Trophoblast cell (in vitro differentiated cells and primary cell): ENCODE measurements around the gene SMARCB1.

ENCODE experiments used
- DNase-seq, 2 donors: peaks; one replicate each; pipeline ENCODE4 v3.0.0-alpha.2; 2016
- H2AFZ ChIP-seq: 2 replicates; pipeline ENCODE4 v1.6.1; 2013; ENCODE audit warnings: low read length, moderate library complexity, mild to moderate bottlenecking; ENCODE audit not compliant: insufficient read depth, poor library complexity
- H2AK5ac ChIP-seq: 2 replicates; pipeline ENCODE4 v1.6.1; 2013; ENCODE audit warnings: mild to moderate bottlenecking, low read length
- H2BK120ac ChIP-seq: 2 replicates; pipeline ENCODE4 v1.6.1; 2013; ENCODE audit warnings: low read length, mild to moderate bottlenecking, moderate library complexity; ENCODE audit not compliant: insufficient read depth, poor library complexity
- H2BK12ac ChIP-seq: 2 replicates; pipeline ENCODE4 v1.6.1; 2013; ENCODE audit warnings: mild to moderate bottlenecking, low read length, moderate library complexity
- H2BK5ac ChIP-seq: 2 replicates; pipeline ENCODE4 v1.6.1; 2013; ENCODE audit warnings: low read length, low read depth, moderate library complexity, mild to moderate bottlenecking; ENCODE audit not compliant: poor library complexity
- H3K14ac ChIP-seq: 2 replicates; pipeline ENCODE4 v1.6.1; 2013; ENCODE audit warnings: mild to moderate bottlenecking, low read length
- H3K18ac ChIP-seq: 2 replicates; pipeline ENCODE4 v1.6.1; 2013; ENCODE audit warnings: mild to moderate bottlenecking, low read length
- H3K23ac ChIP-seq: 2 replicates; pipeline ENCODE4 v1.6.1; 2013; ENCODE audit warnings: low read length
- H3K27ac ChIP-seq: 2 replicates; pipeline ENCODE4 v1.5.1; 2013; ENCODE audit warnings: low read depth, mild to moderate bottlenecking, inconsistent platforms, low read length, moderate library complexity
- H3K27me3 ChIP-seq: 2 replicates; pipeline ENCODE4 v1.6.1; 2013; ENCODE audit warnings: inconsistent platforms, mild to moderate bottlenecking, low read length, moderate library complexity; ENCODE audit not compliant: insufficient read depth
- H3K36me3 ChIP-seq, 2 experiments: 1 replicate in 1 of 2; 2 replicates in 1 of 2; pipeline ENCODE4 v1.6.1; 2013; ENCODE audit warnings: low read length in 2 of 2, mild to moderate bottlenecking in 2 of 2, moderate library complexity in 1 of 2; ENCODE audit not compliant: insufficient read depth in 2 of 2, control insufficient read depth in 1 of 2
- H3K4ac ChIP-seq: 2 replicates; pipeline ENCODE4 v1.6.1; 2013; ENCODE audit warnings: low read depth, mild to moderate bottlenecking, low read length, moderate library complexity
- H3K4me1 ChIP-seq, 2 experiments: 1 replicate in 1 of 2; 2 replicates in 1 of 2; pipeline ENCODE4 v1.6.1; 2013; ENCODE audit warnings: low read length in 2 of 2, mild to moderate bottlenecking in 2 of 2, moderate library complexity in 1 of 2; ENCODE audit not compliant: insufficient read depth in 2 of 2, control insufficient read depth in 1 of 2
- H3K4me2 ChIP-seq: 2 replicates; pipeline ENCODE4 v1.6.1; 2013; ENCODE audit warnings: inconsistent platforms, mild to moderate bottlenecking, low read length, moderate library complexity
- H3K4me3 ChIP-seq: 2 replicates; pipeline ENCODE4 v1.5.1; 2013; ENCODE audit warnings: mild to moderate bottlenecking, low read depth, low read length, inconsistent platforms
- H3K79me1 ChIP-seq: one replicate; pipeline ENCODE4 v1.6.1; 2013; ENCODE audit warnings: low read length
- H3K79me2 ChIP-seq: 2 replicates; pipeline ENCODE4 v1.6.1; 2013; ENCODE audit warnings: low read length, mild to moderate bottlenecking; ENCODE audit not compliant: control insufficient read depth, insufficient read depth, poor library complexity
- H3K9ac ChIP-seq: 2 replicates; pipeline ENCODE4 v1.6.1; 2013; ENCODE audit warnings: mild to moderate bottlenecking, low read length
- H3K9me3 ChIP-seq: 2 replicates; pipeline ENCODE4 v1.6.1; 2013; ENCODE audit warnings: low read depth, mild to moderate bottlenecking, control low read depth, inconsistent platforms, low read length; ENCODE audit not compliant: insufficient read depth
- H4K12ac ChIP-seq: 2 replicates; pipeline ENCODE4 v1.6.1; 2013; ENCODE audit warnings: low read depth, mild to moderate bottlenecking, low read length, moderate library complexity
- H4K8ac ChIP-seq: 2 replicates; pipeline ENCODE4 v1.6.1; 2013; ENCODE audit warnings: low read depth, mild to moderate bottlenecking, low read length, moderate library complexity
- H4K91ac ChIP-seq: one replicate; pipeline ENCODE4 v1.6.1; 2013; ENCODE audit warnings: low read depth, mild to moderate bottlenecking, low read length, moderate library complexity
- WGBS: extraction: QIAGEN DNeasy Blood & Tissue Kit; methylation state at CpG from one replicate; pipeline ENCODE4 v1.1.7; 2013; ENCODE audit warnings: missing lambda C conversion rate; ENCODE audit not compliant: insufficient read length, insufficient coverage; ENCODE audit errors: extremely low coverage; 5-methylcytosine and 5-hydroxymethylcytosine counted together

SMARCB1 gene

DNA sequence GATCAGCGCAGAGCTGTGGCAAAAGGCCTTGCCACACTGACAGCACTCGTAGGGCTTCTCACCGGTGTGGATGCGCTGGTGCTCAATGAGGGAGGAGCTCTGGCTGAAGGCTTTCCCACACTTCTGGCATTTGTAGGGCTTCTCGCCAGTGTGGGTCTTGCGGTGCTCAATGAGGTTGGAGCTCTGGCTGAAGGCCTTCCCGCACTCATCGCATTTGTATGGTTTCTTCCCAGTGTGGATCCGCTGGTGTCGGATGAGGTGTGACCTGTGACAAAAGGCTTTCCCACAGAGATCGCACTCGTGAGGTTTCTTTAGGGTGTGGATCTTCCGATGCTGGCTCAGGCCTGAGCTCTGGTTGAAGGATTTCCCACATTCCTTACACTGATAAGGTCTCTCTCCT, 42.8 kb upstream of the SMARCB1 start:
- no peak overlapping the region for H3K18ac ChIP-seq
- DNase-seq = no peak
- no peak overlapping the region for H4K12ac ChIP-seq
- H3K9me3 ChIP-seq = peaks cover 5% of the 10 kb centered on the region
- H3K27ac ChIP-seq = no peak overlapping the region
- H3K9ac ChIP-seq = no peak overlapping the region
- peak overlapping the region; percentile 16 for H3K4me3 ChIP-seq
- H4K8ac ChIP-seq = no peak overlapping the region
- H2BK12ac ChIP-seq = no peak overlapping the region
- peaks cover 11 to 16% of the 10 kb centered on the region in 2 experiments for H3K36me3 ChIP-seq
- no peak overlapping the region for H3K14ac ChIP-seq
- H3K79me2 ChIP-seq = no peaks in the 10 kb centered on the region
- H3K23ac ChIP-seq = no peak overlapping the region
- no peaks in the 10 kb centered on the region for H3K27me3 ChIP-seq
- H3K4me2 ChIP-seq = no peak overlapping the region
- peaks cover 5 to 8% of the 10 kb centered on the region in 2 experiments for H3K4me1 ChIP-seq
- no CpG with 5 or more reads among the region's 13 CpGs for WGBS
- no peak overlapping the region for H2AK5ac ChIP-seq
- H3K79me1 ChIP-seq = no peaks in the 10 kb centered on the region
- no peak overlapping the region for H2BK120ac ChIP-seq
- no peak overlapping the region for H3K4ac ChIP-seq
- H4K91ac ChIP-seq = no peak overlapping the region
- H2AFZ ChIP-seq = no peak overlapping the region
- H2BK5ac ChIP-seq = no peak overlapping the region

- no CpG with 5 or more reads among the region's 14 CpGs for WGBS
- H4K91ac ChIP-seq = no peak overlapping the region
Observed at GRCh38 chr22:23744485-23744884, 42.3 kb upstream of the SMARCB1 start.

DNA sequence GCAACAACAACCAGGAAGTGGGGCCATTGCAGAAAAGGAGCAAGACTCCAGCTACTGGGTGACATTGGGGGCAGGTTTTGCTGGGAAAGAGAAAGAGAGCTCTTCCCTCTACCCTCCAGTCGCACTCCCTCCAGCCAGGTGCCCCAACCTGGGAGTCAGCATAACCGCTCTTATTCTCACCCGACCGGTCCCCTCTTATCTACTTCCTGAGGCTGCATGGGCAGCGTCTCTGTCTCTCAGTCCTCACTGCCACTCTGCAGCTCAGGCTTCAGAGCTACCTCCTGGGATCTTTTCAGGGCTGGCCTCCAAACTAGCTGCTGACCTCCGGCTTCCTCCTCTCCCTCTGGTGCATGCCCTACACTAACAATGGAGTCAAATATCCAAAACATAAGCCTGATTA, 41.0 kb upstream of the SMARCB1 start:
- Histone ChIP-seq H3K4me2 (no peak overlapping the region), H4K8ac (no peak overlapping the region), H2BK12ac (no peak overlapping the region), H3K36me3 (peaks cover 11 to 16% of the 10 kb centered on the region in 2 experiments), H3K9me3 (peaks cover 5% of the 10 kb centered on the region), H3K27me3 (no peaks in the 10 kb centered on the region), H2AFZ (no peak overlapping the region), H2BK120ac (no peak overlapping the region), H2BK5ac (no peak overlapping the region), H3K14ac (no peak overlapping the region), H3K27ac (no peak overlapping the region), H3K4me1 (peaks cover 7 to 10% of the 10 kb centered on the region in 2 experiments), H3K4me3 (no peak overlapping the region), H3K4ac (no peak overlapping the region), H4K91ac (no peak overlapping the region), H3K79me1 (peaks cover 4% of the 10 kb centered on the region), H3K79me2 (peaks cover 2% of the 10 kb centered on the region), H4K12ac (no peak overlapping the region), H3K9ac (no peak overlapping the region), H3K23ac (no peak overlapping the region), H3K18ac (no peak overlapping the region), H2AK5ac (no peak overlapping the region)
- DNase-seq = peak in 1 of 2 donors; percentile 42
- no CpG with 5 or more reads among the region's 6 CpGs for WGBS

More at GRCh38 chr22:23744485-23744884, 42.3 kb upstream of the SMARCB1 start:
- H3K14ac ChIP-seq = no peak overlapping the region
- DNase-seq = no peak
- no peak overlapping the region for H3K9ac ChIP-seq
- H3K27me3 ChIP-seq = no peaks in the 10 kb centered on the region
- no peaks in the 10 kb centered on the region for H3K79me2 ChIP-seq
- H4K12ac ChIP-seq = no peak overlapping the region
- H4K8ac ChIP-seq = no peak overlapping the region
- no peak overlapping the region for H2AFZ ChIP-seq
- no peaks in the 10 kb centered on the region for H3K79me1 ChIP-seq
- no peak overlapping the region for H2AK5ac ChIP-seq
- H3K23ac ChIP-seq = no peak overlapping the region
- no peak overlapping the region for H2BK120ac ChIP-seq
- no peak overlapping the region for H2BK12ac ChIP-seq
- no peak overlapping the region for H2BK5ac ChIP-seq
- no peak overlapping the region for H3K4me3 ChIP-seq
- peaks cover 11 to 16% of the 10 kb centered on the region in 2 experiments for H3K36me3 ChIP-seq
- no peak overlapping the region for H3K4me2 ChIP-seq
- no peak overlapping the region for H3K4ac ChIP-seq
- H3K18ac ChIP-seq = no peak overlapping the region
- H3K9me3 ChIP-seq = peaks cover 5% of the 10 kb centered on the region
- no peak overlapping the region for H3K27ac ChIP-seq
- peaks cover 5 to 8% of the 10 kb centered on the region in 2 experiments for H3K4me1 ChIP-seq

DNA sequence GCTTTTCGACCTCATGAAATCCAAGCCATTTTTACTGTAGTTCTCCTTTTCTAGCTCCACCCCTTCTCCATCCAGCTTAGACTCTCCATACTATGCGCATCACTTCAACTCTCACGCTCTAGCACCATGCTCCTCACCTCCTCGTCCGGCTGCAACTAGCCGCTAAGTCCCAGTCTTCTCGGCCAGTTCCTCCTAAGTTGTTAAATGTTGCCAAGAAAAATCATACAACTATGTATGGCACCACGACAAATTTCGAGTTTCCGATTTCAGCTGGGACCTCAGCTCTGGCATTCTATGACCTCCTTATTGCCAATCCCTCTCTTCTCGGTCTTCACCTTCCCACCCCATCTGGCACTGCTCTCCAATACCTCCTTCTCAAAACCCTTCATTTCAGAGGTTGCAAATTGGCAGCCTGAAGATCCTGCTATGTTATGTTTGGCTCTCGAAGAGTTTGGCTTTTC, 36.9 kb upstream of the SMARCB1 start:
- H4K91ac ChIP-seq = no peak overlapping the region
- DNase-seq = no peak
- no peak overlapping the region for H3K4me2 ChIP-seq
- peaks cover 0 to under 1% of the 10 kb centered on the region in 2 experiments for H3K36me3 ChIP-seq
- H3K4me3 ChIP-seq = no peak overlapping the region
- H2AFZ ChIP-seq = no peak overlapping the region
- H2BK120ac ChIP-seq = no peak overlapping the region
- H2AK5ac ChIP-seq = no peak overlapping the region
- H3K18ac ChIP-seq = no peak overlapping the region
- H3K4ac ChIP-seq = no peak overlapping the region
- no CpG with 5 or more reads among the region's 12 CpGs for WGBS
- no peak overlapping the region for H3K23ac ChIP-seq
- H3K4me1 ChIP-seq = peaks cover 10 to 13% of the 10 kb centered on the region in 2 experiments
- H3K14ac ChIP-seq = no peak overlapping the region
- peaks cover 2% of the 10 kb centered on the region for H3K9me3 ChIP-seq
- H3K27ac ChIP-seq = no peak overlapping the region
- H3K9ac ChIP-seq = no peak overlapping the region
- H2BK5ac ChIP-seq = no peak overlapping the region
- peaks cover 11% of the 10 kb centered on the region for H3K79me1 ChIP-seq
- H3K27me3 ChIP-seq = no peaks in the 10 kb centered on the region
- H2BK12ac ChIP-seq = no peak overlapping the region
- peaks cover 6% of the 10 kb centered on the region for H3K79me2 ChIP-seq
- no peak overlapping the region for H4K12ac ChIP-seq
- H4K8ac ChIP-seq = no peak overlapping the region
